ENCODE results near the gene MC2R.

DNA sequence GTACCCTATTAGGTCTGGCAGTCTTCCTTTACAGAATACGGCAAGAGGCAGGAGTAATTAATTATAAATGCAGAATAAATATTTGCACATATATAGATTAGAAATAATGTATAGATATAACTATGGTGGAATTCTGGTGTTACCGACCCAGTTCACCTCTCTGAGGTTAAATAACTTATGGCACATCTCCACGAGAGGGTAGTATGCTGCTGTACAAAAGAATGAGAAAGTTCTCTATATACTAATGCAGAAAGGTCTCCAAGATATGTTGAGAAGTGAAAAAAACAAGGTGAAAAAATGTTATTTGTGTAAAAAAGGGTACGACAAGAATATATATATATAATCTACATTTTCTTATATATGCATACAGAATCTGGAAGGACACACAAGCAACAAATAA is 40.8 kb downstream of the MC2R start:
- TF ChIP-seq, protein P1, sequence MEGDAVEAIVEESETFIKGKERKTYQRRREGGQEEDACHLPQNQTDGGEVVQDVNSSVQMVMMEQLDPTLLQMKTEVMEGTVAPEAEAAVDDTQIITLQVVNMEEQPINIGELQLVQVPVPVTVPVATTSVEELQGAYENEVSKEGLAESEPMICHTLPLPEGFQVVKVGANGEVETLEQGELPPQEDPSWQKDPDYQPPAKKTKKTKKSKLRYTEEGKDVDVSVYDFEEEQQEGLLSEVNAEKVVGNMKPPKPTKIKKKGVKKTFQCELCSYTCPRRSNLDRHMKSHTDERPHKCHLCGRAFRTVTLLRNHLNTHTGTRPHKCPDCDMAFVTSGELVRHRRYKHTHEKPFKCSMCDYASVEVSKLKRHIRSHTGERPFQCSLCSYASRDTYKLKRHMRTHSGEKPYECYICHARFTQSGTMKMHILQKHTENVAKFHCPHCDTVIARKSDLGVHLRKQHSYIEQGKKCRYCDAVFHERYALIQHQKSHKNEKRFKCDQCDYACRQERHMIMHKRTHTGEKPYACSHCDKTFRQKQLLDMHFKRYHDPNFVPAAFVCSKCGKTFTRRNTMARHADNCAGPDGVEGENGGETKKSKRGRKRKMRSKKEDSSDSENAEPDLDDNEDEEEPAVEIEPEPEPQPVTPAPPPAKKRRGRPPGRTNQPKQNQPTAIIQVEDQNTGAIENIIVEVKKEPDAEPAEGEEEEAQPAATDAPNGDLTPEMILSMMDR (IDR thresholded peaks at IDR 0.05): no peak
- no peak for TF ChIP-seq ZFX (IDR thresholded peaks at IDR 0.05; ENCODE audit: borderline replicate concordance)

All from 22Rv1 (cell line).